Upper lobe of left lung (tissue), 6 donors: ENCODE measurements around the gene PSMD6. TPM values are rescaled to one million over a fixed set of nuclear protein-coding genes. Genes with fewer than 3 reads are reported as not detected.

Experiments used
- ATAC-seq, 2 donors: fragments of 200-7000 bp; cut with Tn5 transposase; one replicate each; pipeline ENCODE4 v1.9.1; 2022; ENCODE audit warnings: mild to moderate bottlenecking in 2 of 2, moderate library complexity in 2 of 2; ENCODE audit not compliant: low FRiP score in 2 of 2
- DNase-seq, 2 donors: peaks; one replicate each; pipeline ENCODE4 v3.0.0-alpha.2; 2019 to 2020
- H3K27ac ChIP-seq, 4 donors: fragments of 200-600 bp; sonication (generic); one replicate each; pipeline ENCODE4 v1.5.1; 2016 to 2019
- H3K27me3 ChIP-seq, 4 donors: fragments of 200-600 bp; sonication (generic); one replicate each; pipeline ENCODE4 v1.5.1; 2017 to 2019
- H3K36me3 ChIP-seq, 4 donors: fragments of 200-600 bp; sonication (generic); one replicate each; pipeline ENCODE4 v1.5.1; 2016 to 2019
- H3K4me1 ChIP-seq, 4 donors: fragments of 200-600 bp; sonication (generic); one replicate each; pipeline ENCODE4 v1.5.1; 2018 to 2019
- H3K4me3 ChIP-seq, 4 donors: fragments of 200-600 bp; sonication (generic); one replicate each; pipeline ENCODE4 v1.5.1; 2017 to 2019; ENCODE audit warnings: mild to moderate bottlenecking in 2 of 4, moderate library complexity in 1 of 4
- H3K9me3 ChIP-seq, 4 donors: fragments of 200-600 bp; sonication (generic); one replicate each; pipeline ENCODE4 v1.5.1; 2018 to 2019
- CTCF ChIP-seq, 6 experiments: fragments of 450-650 bp in 4 of 6; fragments of 200-600 bp in 2 of 6; sonication (generic) in 2 of 6; IDR thresholded peaks; one replicate each; pipeline ENCODE4 v1.5.1; 2016 to 2019; ENCODE audit warnings: antibody characterized with exemption in 6 of 6
- EP300 ChIP-seq, 4 donors: sonication (generic); formaldehyde crosslinking; IDR thresholded peaks; one replicate each; pipeline ENCODE4 v1.5.1; 2017; ENCODE audit warnings: antibody characterized with exemption in 4 of 4, control low read depth in 2 of 4
- POLR2A ChIP-seq, 4 donors: fragments of 450-650 bp; IDR thresholded peaks; one replicate each; pipeline ENCODE4 v1.5.1; 2016 to 2017; ENCODE audit warnings: antibody characterized with exemption in 4 of 4, mild to moderate bottlenecking in 2 of 4
- POLR2AphosphoS5 ChIP-seq, 2 donors: sonication (generic); formaldehyde crosslinking; IDR thresholded peaks; one replicate each; pipeline ENCODE4 v1.5.1; 2017; ENCODE audit warnings: antibody characterized with exemption in 2 of 2
- WGBS, 2 donors: methylation state at CpG; one replicate each; pipeline ENCODE4 v1.1.5; 2017 to 2018; 5-methylcytosine and 5-hydroxymethylcytosine counted together
- total RNA-seq, 6 donors: library from RNA; depleted of rRNA in 4 of 6; stranded (reverse); fragments of >200 nt in 4 of 6; gene quantifications; one replicate each; pipeline versions ENCODE4 v1.1.0 to v1.2.1, GENCODE V29; 2016 to 2021
- donor health status: DM: no; HTN: no; CAD: no; lungs with moderate emphysema.
- donor health status: DM: no; HTN: yes; CAD: no; lungs with severe emphysema.

Gene PSMD6
- total RNA-seq, 6 donors from 2014 or later = 41.2 to 69.3 (median 58.6) TPM

- Histone ChIP-seq H3K27me3 (no peaks in the 10 kb centered on the region), H3K9me3 (no peaks in the 10 kb centered on the region), H3K4me1 (peaks cover 0 to 7% (median 2%) of the 10 kb centered on the region in 4 donors), H3K36me3 (no peaks in the 10 kb centered on the region), H3K4me3 (no peak overlapping the region), H3K27ac (no peak overlapping the region)
- WGBS, 2 donors = 44 to 46% methylated on average over 4 of the region's 4 CpGs
- no peak for ATAC-seq
- no peak for TF ChIP-seq POLR2A (IDR thresholded peaks at IDR 0.05)
- TF ChIP-seq POLR2AphosphoS5 (IDR thresholded peaks at IDR 0.05) = no peak
- TF ChIP-seq CTCF (IDR thresholded peaks at IDR 0.05) = no peak
- TF ChIP-seq EP300 (IDR thresholded peaks at IDR 0.05) = no peak
- no peak for DNase-seq
Observed at GRCh38 chr3:64058566-64058965, 35.3 kb upstream of the PSMD6 start.

- no peak overlapping the region for H3K4me3 ChIP-seq
- 92 to 97% methylated on average over 4 of the region's 4 CpGs for WGBS, 2 donors
- no peak for ATAC-seq
- H3K27me3 ChIP-seq = no peaks in the 10 kb centered on the region
- TF ChIP-seq POLR2AphosphoS5 (IDR thresholded peaks at IDR 0.05) (no peak), POLR2A (IDR thresholded peaks at IDR 0.05) (no peak), EP300 (IDR thresholded peaks at IDR 0.05) (no peak), CTCF (IDR thresholded peaks at IDR 0.05) (no peak)
- H3K27ac ChIP-seq = no peak overlapping the region
- no peaks in the 10 kb centered on the region for H3K36me3 ChIP-seq
- no peak for DNase-seq
- no peaks in the 10 kb centered on the region for H3K9me3 ChIP-seq
- H3K4me1 ChIP-seq = peaks cover 0 to 8% (median 0%) of the 10 kb centered on the region in 4 donors
Observed at GRCh38 chr3:64057231-64057630, 33.9 kb upstream of the PSMD6 start.

DNA sequence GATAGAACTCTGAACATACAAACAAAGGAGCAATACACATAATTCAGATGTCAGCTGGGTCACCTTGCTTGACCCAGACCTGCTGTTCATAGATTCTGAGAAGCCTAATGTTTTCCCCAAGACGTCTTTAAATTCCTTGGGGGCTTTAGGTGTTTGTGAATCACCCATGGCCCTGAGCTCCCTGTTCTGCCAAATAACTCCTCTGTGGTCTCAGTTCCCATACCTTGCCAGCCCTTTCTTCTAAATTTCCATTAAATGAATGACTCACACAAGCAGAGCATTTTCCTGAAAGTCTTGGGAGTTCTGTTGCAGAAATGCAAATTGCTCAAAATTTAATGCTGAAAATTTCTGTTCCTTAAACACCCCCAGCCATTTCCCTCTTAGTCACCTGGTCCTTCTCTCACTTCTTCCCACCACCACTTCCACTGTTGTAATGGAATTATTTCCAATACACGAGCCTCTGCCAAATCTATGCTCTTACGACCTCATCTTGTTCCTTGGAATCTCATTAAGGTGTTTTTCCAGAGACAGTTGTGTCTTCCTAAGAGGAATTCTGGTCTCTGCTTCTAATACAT is 33.4 kb upstream of the PSMD6 start:
- Histone ChIP-seq H3K27me3 (no peaks in the 10 kb centered on the region), H3K36me3 (no peaks in the 10 kb centered on the region), H3K4me3 (no peak overlapping the region), H3K27ac (no peak overlapping the region), H3K4me1 (peaks cover 0 to 8% (median 0%) of the 10 kb centered on the region in 4 donors), H3K9me3 (no peaks in the 10 kb centered on the region)
- ATAC-seq (no peak), DNase-seq (no peak)
- 73 to 78% methylated on average over 3 of the region's 3 CpGs for WGBS, 2 donors
- TF ChIP-seq POLR2A (IDR thresholded peaks at IDR 0.05) (no peak), CTCF (IDR thresholded peaks at IDR 0.05) (no peak), POLR2AphosphoS5 (IDR thresholded peaks at IDR 0.05) (no peak), EP300 (IDR thresholded peaks at IDR 0.05) (no peak)

DNA sequence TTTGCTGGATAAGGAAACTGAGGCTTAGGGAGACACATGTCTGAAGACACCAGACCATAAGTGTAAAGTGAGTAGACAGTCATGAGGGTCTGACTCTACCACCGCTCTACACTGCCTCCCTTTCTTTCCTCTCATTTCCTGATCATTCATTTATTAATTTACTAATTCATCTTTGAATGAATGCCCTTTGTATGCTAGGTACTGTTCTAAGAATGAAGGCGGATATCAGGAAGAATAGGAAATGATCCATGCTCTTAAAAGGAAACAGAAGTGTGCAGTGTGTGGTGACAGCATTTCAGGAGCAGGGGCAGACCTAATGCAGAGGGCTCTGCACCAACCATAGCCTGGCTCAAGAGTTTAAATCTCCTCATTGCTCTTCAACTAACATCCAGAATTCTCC is 31.8 kb upstream of the PSMD6 start:
- Histone ChIP-seq H3K36me3 (no peaks in the 10 kb centered on the region), H3K4me1 (peaks cover 0 to 8% (median 0%) of the 10 kb centered on the region in 4 donors), H3K27me3 (no peaks in the 10 kb centered on the region), H3K9me3 (no peaks in the 10 kb centered on the region), H3K27ac (no peak overlapping the region), H3K4me3 (no peak overlapping the region)
- TF ChIP-seq POLR2A (IDR thresholded peaks at IDR 0.05) (no peak), CTCF (IDR thresholded peaks at IDR 0.05) (no peak), EP300 (IDR thresholded peaks at IDR 0.05) (no peak), POLR2AphosphoS5 (IDR thresholded peaks at IDR 0.05) (no peak)
- WGBS, 2 donors = 62 to 64% methylated on average over 2 of the region's 2 CpGs
- no peak for ATAC-seq
- DNase-seq = no peak

GRCh38 chr3:64054488-64054887 is 31.2 kb upstream of the PSMD6 start:
- Histone ChIP-seq H3K36me3 (no peaks in the 10 kb centered on the region), H3K4me3 (no peak overlapping the region), H3K27ac (no peak overlapping the region), H3K4me1 (peaks cover 0 to 8% (median 0%) of the 10 kb centered on the region in 4 donors), H3K27me3 (no peaks in the 10 kb centered on the region), H3K9me3 (no peaks in the 10 kb centered on the region)
- 81 to 94% methylated on average over 3 of the region's 3 CpGs for WGBS, 2 donors
- DNase-seq = no peak
- ATAC-seq = no peak
- TF ChIP-seq POLR2AphosphoS5 (IDR thresholded peaks at IDR 0.05) (no peak), POLR2A (IDR thresholded peaks at IDR 0.05) (no peak), CTCF (IDR thresholded peaks at IDR 0.05) (no peak), EP300 (IDR thresholded peaks at IDR 0.05) (no peak)
